ENCODE results near the gene KCNQ1.

The KCNQ1 gene

GRCh38 chr11:2574043-2574552 lies 129.3 kb downstream of the KCNQ1 start:
- no peak for DNase-seq

DNA sequence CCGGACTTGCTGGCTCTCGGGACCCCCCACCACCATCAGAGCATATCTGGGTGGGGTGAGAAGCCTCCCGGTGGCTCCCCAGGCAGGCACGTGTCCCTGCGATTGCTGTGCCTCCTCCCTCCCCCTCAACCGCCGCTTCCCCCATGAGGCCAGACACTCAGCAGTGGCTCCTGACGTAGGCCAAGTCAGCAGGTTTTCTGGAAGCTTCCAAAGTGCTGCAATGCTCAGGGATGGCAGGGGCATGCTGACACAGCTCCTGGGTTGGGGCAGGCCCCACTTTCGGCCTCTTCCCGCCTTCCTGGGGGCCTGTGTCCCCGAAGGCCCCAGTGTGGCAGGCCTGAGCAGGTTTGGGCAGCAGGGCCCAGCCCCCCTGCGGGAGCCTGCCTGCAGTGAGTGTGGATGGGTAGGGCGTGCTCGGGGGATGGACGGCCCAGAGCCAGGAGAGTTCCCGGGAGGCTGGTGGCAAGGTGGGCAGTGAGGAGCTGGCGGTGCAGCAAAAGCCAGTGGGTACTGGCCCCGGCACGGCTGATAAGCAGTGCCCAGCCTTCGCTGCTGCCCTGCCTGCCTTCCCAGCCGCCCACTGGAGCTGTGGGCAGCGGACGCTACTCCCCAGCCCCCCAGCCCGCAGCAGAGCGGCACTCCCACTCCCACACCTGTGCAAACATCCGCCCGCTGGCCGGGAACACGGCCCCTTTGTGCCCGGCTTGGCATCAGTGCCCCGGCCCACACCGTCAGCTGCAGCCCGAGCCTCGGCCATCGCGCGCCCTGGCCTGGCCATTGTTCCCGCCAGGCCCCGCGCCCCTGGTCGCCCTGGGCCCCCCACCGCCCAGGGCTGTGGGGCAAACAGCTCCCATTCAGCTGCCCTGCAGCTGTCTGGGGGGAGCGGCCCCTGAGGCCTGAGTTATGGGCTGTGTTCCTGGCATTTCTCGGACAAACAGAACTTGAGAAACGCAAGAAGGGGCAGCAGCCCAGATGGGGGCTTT lies 130.0 kb downstream of the KCNQ1 start:
- no peak for DNase-seq

DNA sequence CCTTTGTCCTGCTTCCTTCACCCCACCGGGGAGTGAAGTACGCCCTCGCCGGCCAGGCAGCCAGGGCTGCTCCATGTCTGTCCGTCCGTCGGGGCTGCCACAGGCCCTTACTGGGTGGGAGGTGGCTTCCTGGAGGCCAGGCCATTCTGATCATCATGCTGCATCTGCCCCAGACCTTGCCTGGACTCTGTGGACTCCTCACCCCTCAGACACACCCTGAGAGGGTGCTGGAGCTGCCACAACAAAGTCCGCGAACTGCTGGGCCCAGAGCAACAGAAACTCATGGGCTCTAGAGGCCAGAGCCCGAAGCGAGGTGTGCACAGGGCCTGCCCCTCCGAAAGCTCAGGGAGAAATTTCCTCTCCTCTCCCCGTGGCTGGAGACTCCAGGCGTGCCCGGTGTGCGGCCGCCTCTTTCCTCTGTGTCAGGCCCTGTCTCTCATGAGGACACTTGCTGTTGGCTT lies 130.8 kb downstream of the KCNQ1 start:
- DNase-seq: no peak

GRCh38 chr11:2576111-2576510 lies 131.3 kb downstream of the KCNQ1 start:
- no peak for DNase-seq

- DNase-seq: no peak
These were observed 131.7 kb downstream of the KCNQ1 start for GRCh38 chr11:2576549-2576948.

GRCh38 chr11:2577031-2577990 lies 132.5 kb downstream of the KCNQ1 start:
- DNase-seq: no peak

DNA sequence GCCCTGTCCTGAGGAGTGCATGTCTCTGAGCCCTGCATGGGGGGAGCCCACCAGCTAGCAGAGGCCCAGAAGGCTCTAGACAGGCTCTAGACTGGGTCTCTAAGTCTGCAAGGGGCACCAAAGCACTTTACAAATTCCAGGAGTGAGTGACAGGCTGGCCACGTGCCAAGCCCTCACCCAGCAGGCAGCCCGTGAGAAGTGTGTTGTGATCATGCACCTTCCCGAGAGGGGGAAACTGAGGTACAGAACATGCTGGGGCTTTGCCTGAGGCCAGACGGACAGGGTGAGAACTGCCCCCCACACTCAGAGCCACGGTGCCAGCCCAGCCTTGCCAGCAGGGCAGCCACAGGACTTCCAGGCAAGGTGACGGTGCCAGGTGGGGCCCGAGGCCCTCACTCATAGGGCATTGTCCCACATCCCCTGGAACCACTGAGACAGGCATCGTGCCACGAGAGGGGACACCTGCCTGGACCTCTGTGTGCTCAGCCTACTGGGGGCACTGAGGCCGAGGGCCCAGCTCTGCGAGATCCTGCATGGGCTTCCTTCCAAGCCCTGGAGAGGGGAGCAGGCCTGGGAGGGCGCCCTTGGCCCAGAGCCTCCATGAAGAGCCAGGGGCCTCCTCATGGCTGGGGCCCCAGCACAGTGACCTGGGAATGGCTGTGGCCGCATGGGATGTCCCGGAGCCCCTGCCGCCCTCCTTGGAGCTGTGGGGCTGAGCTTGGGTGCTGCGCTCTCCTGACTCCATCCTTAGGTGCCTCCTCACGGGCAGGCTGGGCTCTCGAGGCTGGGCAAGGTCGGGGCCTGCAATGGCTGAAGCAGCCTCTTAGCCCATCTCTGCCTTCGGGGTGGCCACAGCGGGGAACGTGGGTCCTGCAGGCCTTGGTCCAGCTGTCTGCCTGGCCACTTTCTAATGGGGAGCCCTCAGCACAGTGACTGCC lies 133.5 kb downstream of the KCNQ1 start:
- no peak for DNase-seq

- DNase-seq: no peak
These were observed 134.1 kb downstream of the KCNQ1 start for GRCh38 chr11:2578929-2579270.

GRCh38 chr11:2579315-2580060 lies 134.7 kb downstream of the KCNQ1 start:
- no peak for DNase-seq

DNA sequence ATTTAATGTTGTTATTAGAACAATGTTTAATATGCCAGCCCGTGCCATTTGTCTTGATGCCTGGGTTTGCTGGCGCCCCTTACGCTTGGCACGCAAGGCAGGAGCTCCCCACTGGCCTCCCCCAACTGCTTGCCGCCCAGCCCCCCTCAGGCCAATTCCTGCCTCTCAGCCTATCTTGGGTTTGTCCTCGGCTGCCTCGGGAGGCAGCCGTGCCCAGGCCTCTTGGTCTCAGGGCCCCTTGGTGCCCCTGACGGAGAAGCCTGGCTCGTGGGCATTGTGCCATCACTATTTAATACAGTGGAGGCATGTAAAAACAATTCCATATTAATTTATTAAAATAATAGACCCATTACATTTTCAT lies 135.2 kb downstream of the KCNQ1 start:
- DNase-seq: no peak

DNA sequence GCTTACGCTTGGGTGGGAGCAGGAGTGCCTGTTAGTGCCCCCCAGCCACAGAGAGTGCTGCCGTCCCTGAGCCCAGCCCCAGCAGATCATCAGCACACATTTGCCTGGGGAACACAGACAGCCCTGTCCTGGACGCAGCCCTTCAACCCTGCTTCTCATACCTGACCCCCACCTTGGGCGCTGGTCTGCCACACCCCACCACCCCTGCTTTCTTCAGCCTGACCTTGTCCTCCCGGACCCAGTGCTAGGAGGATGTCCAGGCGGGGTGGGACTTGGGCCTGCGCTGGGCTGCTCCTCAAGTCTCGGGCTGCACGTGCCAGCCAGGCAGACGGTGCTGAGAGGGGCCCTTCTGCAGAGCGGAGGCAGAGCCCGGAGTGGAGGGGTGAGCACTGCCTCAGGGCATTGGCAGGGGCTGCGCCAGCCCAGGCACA lies 135.8 kb downstream of the KCNQ1 start:
- no peak for DNase-seq

DNA sequence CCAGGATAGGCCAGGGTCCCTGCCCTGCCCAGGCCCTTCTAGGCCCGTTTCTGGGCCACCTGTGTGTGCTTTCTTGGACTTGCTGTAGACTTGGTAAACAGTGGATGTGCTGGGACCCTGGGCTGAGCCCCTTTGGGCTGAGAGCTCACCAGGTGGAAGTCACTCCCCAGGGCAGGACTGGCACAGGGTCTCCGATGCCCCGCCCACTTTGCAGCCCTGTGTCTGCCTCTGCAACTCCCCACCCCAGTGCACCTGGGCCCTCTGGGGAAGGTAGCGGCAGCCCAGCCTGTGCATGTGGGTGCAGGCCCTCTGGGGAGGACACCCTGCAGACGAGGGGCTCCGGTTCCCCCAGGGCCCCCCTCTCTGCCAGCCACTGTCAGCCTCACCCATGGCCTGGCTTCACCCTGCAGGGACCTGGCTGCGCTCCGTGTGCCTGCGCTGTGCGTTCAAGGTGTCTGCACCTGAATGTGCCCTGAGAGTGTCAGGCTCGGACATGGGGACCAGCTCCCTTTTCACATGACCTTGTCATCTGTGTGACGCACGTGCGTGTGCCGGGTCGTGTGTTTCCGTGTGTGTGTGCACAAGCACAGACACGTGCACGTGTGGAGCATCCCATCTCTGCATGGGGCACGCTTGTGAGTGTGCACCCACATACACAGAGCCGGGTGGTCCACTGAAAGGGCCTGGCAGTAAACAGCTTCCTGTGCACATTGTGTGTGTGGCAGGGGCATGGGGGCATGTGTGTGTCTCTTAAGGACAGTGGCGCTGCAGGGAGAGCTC lies 136.5 kb downstream of the KCNQ1 start:
- no peak for DNase-seq

- DNase-seq: no peak
These were observed 137.1 kb downstream of the KCNQ1 start for GRCh38 chr11:2581931-2582350.

GRCh38 chr11:2582351-2582945 lies 137.6 kb downstream of the KCNQ1 start:
- no peak for DNase-seq

DNA sequence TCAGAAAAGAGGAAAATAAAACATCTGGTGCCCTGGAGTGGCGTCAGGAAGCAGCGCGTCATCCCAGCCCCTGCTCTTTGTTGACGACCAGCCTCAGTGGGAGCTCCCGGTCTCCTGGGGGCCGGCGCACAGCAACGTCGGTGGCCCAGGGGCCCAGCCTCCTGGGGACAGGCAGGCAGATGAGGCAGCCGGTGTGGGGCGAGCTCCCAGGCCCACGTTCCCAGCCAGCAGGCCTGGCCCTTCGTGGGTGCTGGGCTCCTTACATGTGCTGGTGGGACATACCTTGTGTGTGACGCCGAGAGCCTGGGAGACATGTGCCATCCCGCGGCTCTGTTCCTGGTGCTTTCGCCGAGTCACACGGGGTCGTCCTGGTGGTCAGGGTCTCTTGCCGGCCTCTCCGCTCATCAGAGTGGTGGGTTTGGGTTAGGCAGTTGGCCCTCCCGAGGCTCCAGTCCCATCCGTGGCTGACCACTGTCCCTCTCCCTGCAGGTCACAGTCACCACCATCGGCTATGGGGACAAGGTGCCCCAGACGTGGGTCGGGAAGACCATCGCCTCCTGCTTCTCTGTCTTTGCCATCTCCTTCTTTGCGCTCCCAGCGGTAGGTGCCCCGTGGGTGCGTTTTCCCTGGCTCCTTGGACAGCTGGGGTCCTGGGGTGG lies 138.3 kb downstream of the KCNQ1 start:
- no peak for DNase-seq

DNA sequence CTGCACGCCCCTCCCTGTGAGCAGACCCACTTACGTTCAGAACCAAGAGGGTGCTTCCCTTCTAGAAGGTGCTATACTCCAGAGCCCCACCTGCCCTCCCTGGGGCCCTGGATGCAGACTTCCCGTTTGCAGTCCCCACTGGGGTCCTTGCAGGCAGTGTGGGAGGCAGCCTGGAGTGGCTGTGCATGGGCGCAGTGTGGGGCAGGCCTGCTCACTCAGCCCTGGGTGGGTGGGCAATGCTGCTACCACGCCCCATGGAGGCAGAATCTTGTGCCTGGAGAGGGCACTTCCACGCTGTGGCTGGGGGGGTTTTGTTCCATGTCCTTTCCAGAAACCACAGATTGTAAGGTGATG lies 138.8 kb downstream of the KCNQ1 start:
- DNase-seq: no peak

GRCh38 chr11:2584434-2584811 lies 139.6 kb downstream of the KCNQ1 start:
- DNase-seq: no peak

DNA sequence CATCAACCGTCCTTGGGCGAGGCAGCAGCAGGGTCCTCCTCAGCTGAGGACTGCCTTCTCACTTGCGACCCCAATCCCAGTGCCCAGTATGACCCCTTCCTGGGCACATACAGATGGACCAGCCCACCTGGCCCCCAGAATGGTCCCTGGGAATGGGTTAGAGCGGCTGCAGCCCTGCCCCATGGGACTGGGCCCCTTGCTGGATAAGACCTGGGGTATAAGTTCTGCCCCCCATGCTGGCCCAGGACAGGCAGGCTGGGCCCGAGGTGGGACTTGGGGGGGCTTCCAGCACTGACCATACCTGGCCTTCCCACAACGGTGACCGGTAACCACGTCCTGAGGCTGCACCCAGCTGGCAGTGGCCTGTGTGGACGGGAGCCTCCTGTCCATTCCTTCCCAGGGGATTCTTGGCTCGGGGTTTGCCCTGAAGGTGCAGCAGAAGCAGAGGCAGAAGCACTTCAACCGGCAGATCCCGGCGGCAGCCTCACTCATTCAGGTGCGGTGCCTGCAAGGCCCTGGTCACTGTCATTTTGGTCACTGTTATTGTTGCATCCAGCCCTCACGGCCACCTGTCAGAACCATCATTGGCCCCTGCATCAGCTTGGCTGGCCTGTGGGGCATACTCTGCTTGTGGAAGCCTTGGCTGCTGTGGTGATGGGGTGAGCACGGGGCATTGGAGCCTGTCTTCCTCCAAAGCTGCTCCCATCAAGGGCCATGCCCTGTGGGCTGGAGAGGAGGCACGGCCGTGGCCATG lies 140.2 kb downstream of the KCNQ1 start:
- DNase-seq: no peak

GRCh38 chr11:2585566-2586086 lies 140.8 kb downstream of the KCNQ1 start:
- no peak for DNase-seq
